Stimulated activated CD4-positive, alpha-beta T cell treated with anti-CD3 and anti-CD28 coated beads, Interleukin-12 subunit alpha, Interleukin-12 subunit beta, amount 100 ng/mL, for 48 hours (primary cell): ENCODE results near the gene MTFR1L.

Experiments
- DNase-seq, 3 donors: peaks; one replicate each; pipeline ENCODE4 v3.0.0-alpha.2; 2020; ENCODE audit warnings: low read depth in 2 of 3, low spot score in 1 of 3

Gene MTFR1L

GRCh38 chr1:25861316-25862286 is 41.8 kb downstream of the MTFR1L start:
- no peak for DNase-seq

- DNase-seq, result no peak
These were observed 43.2 kb downstream of the MTFR1L start for GRCh38 chr1:25862785-25863485.

GRCh38 chr1:25863486-25864262 is 43.9 kb downstream of the MTFR1L start:
- DNase-seq, result no peak

GRCh38 chr1:25864434-25864833 is 44.7 kb downstream of the MTFR1L start:
- DNase-seq, result no peak

GRCh38 chr1:25866288-25866687 is 46.5 kb downstream of the MTFR1L start:
- DNase-seq, result no peak

GRCh38 chr1:25867210-25867991 is 47.6 kb downstream of the MTFR1L start:
- no peak for DNase-seq

GRCh38 chr1:25869909-25870606 is 50.3 kb downstream of the MTFR1L start:
- DNase-seq, result no peak

- no peak for DNase-seq
These were observed 50.9 kb downstream of the MTFR1L start for GRCh38 chr1:25870614-25871013.

GRCh38 chr1:25871086-25871703 is 51.4 kb downstream of the MTFR1L start:
- no peak for DNase-seq

- no peak for DNase-seq
These were observed 52.1 kb downstream of the MTFR1L start for GRCh38 chr1:25871704-25872494.

- no peak for DNase-seq
These were observed 53.0 kb downstream of the MTFR1L start for GRCh38 chr1:25872713-25873112.

GRCh38 chr1:25873120-25873519 is 53.4 kb downstream of the MTFR1L start:
- no peak for DNase-seq

GRCh38 chr1:25874209-25874608 is 54.5 kb downstream of the MTFR1L start:
- no peak for DNase-seq

GRCh38 chr1:25874635-25875153 is 54.9 kb downstream of the MTFR1L start:
- no peak for DNase-seq

- peak; percentile 16 to 59 (median 35) for DNase-seq
These were observed 55.6 kb downstream of the MTFR1L start, which contains the start of gene PAQR7 for GRCh38 chr1:25875154-25875855. TSS of gene PAQR7 (minus strand) at chr1:25875708. CDS start at chr1:25863839, 11,869 bp downstream.

- DNase-seq, result no peak
These were observed 56.3 kb downstream of the MTFR1L start for GRCh38 chr1:25875856-25876692.

GRCh38 chr1:25876693-25877077 is 56.9 kb downstream of the MTFR1L start:
- no peak for DNase-seq
